ENCODE results near the gene RNF138. TPM values are rescaled to one million over a fixed set of nuclear protein-coding genes. Genes with fewer than 3 reads are reported as not detected.

Gene RNF138
- total RNA-seq, 2 donors from 2014 or later, result 14.9 to 23.7 TPM

DNA sequence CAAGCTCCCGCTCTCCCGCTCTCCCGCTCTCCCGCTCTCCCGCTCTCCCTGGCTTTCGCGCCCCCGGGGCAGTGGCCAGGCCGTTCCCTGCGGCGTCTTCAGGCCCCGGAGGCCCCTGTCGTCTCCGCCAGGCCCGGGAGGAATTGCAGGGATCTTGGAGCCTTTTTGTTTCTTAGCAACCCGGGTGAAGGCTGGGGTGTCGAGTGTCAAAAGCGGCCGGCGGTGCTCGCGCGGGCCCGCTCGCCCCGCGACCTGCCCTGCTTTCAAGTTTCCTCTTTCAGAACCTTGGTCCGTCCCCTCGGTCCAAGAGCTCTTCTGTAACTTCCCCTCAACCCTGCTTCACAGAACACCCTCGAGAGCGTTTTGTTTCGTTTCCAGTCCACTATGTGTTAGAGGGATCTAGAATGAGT is 1.4 kb downstream of the RNF138 start:
- intact Hi-C loops (cut with DNase I), result loop anchor here in 1 of 2 donors (5.0 kb wide), 1 partner anchor 261 kb away; no protein-coding TSS in a partner anchor
- peak; percentile 83 for DNase-seq (ENCODE audit: low spot score)

DNA sequence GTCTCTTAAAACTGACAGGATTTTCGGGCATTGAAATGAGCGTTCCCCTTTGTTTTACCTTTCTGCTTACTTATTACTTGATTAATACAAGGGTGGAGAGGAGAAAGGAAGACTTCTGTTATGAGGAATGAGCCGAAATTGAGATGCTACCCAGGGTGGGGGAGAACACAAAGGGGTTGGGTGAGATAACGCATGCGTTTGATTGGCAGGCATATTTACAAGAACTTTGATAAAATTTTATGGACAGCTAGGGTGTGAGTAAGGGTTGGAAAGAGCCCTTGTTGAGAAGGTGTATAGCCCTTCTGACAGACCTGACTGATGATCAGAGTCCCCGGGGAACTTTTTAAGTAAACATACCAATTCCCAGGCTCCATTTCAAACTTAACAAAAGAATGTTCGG is 1.8 kb downstream of the RNF138 start:
- intact Hi-C loops (cut with DNase I), result loop anchor here in 1 of 2 donors (5.0 kb wide), 1 partner anchor 261 kb away; no protein-coding TSS in a partner anchor
- no peak for DNase-seq (ENCODE audit: low spot score)

DNA sequence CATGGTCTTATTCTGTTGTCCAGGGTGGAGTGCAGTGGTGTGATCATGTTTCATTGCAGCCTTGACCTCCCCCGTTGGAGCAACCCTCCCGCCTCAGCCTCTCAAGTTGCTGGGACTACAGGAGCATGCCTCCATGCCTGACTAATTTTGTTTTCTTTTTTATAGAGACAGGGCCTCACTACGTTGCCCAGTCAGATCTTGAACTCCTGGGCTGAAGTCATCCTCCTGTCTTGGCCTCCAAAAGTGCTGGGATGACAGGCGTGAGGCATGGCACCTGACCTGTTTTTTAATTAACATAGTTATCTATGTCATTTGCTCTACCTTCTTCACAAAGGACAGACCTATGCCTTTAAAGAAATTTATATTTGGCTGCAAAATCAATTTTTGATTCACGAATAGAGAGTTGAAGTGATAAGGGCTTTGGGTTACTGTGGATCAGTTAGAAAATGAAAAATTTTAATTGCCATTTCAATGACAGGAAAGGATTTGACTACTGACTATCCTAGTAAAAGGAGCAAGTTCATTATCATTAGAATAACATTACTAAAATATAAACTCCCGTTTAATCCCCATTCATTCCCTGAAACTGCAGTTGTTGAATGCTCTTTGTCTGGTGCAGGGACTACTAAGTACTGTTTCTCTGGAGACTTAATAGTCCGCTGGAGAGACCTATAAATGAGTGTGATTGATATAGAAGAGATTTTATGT is 3.7 kb downstream of the RNF138 start:
- intact Hi-C loops (cut with DNase I), result no loop called here
- DNase-seq (ENCODE audit: low spot score), result no peak

DNA sequence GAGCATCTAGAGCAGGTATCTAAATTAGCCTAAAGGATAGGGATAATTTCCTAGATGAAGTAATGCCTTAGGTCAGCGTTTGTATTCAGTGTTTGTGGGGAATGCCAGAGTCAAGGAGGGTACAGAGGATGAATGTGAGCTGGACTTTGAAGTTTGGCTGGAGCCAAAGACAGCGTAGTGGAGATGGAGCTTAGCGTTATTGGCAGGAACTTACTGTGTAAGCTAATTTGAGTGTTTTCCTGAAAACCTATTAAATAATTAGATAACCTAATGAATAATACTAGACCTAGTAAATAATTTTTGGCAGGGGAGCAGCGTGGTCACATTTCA is 4.2 kb downstream of the RNF138 start:
- intact Hi-C loops (cut with DNase I), result no loop called here
- DNase-seq (ENCODE audit: low spot score), result no peak

DNA sequence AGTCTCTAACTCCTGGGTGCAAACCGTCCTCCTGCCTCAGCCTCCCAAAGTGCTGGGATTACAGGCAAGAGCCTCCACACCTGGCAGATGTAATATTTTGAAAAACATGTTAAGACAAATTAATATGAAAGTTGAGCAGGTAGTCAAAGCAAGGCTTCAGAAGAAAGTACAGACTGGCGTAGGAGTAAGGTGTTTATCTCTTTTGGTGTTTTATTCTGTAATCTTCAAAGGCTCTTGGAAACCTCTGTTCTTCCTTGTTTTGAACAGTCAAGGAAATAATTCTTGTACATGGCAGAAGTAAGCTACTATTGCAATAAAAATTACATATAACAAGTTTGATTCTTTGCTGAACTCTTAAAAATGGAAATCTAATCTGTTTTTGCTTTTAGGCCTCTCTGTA is 5.3 kb downstream of the RNF138 start:
- no peak for DNase-seq (ENCODE audit: low spot score)
- intact Hi-C loops (cut with DNase I), result no loop called here

DNA sequence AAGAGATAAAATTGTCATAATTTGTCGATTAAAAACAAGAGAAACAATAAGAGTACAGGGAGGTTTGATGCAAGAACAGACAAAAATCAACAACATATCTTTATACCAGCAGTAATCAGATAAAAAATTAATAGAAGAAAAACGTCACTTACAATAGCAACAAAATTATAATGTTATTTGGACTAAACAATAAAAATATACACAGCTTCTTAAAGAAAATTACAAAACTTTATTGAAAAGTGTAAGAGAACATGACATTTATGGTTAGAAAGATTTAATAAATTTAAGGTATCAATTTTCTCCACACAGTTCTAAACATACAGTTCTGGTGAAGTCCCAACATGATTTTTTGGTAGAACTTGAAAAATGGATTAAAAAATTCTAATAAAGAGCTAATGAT is 12.8 kb downstream of the RNF138 start:
- intact Hi-C loops (cut with DNase I), result no loop called here
- DNase-seq (ENCODE audit: low spot score), result no peak

DNA sequence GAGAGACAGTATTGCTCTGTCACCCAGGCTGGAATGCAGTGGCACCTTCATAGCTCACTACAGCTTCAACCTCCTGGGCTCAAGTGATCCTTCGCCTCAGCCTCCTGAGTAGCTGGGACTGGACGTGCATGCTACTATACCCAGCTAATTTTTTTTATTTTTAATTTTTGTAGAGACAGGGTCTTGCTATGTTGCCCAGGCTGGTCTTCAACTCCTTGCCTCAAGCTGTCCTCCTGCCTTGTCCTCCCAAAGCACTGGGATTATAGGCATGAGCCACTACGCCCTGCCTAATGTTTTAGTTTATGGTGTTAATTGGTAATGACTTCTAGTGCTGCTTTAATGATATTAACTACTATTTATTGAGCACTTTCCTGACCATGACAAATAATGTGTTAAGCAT is 18.3 kb downstream of the RNF138 start:
- intact Hi-C loops (cut with DNase I), result no loop called here
- DNase-seq (ENCODE audit: low spot score), result no peak

DNA sequence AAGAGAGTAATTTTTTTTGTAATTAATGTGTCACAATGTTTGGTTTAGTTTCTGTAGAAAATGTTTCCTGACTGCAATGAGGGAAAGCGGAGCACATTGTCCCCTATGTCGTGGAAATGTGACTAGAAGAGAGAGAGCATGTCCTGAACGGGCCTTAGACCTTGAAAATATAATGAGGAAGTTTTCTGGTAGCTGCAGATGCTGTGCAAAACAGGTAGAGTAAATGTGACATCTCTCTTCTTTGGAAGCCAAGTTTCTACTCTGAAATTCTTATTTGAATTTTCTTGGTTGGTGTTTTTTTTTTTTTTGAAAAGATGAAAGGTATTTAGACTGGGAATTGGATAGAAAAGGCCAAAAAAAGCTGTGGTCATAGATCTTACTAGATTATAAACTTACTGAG is 20.0 kb downstream of the RNF138 start:
- intact Hi-C loops (cut with DNase I), result no loop called here
- no peak for DNase-seq (ENCODE audit: low spot score)

DNA sequence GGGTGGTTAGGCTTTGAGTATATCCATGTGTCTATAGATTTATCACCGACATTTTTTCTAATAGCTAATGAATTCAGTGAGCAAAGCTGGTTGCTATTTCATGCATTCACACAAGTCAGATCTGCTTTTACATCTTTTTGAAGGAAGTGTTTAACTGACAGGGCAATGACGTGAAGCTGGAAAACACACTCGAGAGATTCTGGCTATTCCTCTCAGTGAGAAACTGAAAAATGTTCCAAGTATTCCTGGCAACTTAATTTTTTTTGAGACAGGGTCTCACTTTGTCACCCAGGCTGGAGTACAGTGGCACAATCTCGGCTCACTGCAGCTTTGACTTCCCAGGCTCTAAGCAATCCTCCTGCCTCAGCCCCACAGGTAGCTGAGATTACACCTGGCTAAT is 21.2 kb downstream of the RNF138 start:
- intact Hi-C loops (cut with DNase I), result no loop called here
- DNase-seq (ENCODE audit: low spot score), result no peak

DNA sequence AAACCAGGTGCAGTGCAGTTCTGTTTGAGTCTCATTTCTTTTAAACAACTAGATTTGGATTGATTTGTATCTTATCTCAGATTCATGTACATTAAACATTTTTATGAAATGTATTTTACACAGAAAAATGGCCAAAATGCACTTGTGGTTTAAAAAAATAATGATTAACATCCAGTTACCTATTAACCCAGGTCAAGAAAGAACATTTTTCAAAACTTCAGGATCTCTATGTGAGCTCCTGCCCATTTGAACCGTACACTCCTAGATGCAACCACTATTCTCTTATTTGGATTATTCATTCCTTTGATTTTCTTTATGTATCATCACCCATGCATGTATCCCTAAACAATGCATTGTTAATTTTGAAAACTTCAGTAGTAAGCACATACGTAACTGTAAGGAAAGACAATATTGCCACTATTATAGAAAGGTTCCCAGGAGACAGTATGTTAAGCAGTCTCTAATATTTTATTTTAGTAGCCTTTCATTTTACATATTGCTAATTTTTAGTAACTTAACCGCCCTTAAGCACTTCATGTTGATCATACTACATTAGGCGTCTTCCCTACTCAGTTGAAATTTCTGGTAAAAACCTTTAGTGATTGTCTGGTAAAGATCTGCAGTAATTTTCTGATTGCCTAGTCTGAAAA is 22.7 kb downstream of the RNF138 start:
- DNase-seq (ENCODE audit: low spot score), result no peak
- intact Hi-C loops (cut with DNase I), result no loop called here

DNA sequence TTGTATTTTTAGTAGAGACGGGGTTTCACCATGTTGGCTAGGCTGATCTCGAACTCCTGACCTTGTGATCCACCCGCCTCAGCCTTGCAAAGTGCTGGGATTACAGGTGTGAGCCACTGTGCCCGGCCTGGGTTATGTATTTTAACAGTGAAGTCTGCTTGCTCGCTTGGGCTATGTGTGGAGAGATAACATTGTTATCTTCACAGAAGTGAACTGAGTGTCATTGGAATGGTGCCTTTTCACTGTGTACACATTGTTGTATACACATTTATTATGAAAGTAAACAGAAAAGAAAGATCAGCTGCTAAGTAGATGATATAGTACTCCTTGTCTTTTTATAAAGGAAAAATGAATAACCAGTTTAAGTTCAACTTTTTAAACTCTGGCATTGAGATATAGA is 30.4 kb downstream of the RNF138 start:
- no peak for DNase-seq (ENCODE audit: low spot score)
- intact Hi-C loops (cut with DNase I), result no loop called here

DNA sequence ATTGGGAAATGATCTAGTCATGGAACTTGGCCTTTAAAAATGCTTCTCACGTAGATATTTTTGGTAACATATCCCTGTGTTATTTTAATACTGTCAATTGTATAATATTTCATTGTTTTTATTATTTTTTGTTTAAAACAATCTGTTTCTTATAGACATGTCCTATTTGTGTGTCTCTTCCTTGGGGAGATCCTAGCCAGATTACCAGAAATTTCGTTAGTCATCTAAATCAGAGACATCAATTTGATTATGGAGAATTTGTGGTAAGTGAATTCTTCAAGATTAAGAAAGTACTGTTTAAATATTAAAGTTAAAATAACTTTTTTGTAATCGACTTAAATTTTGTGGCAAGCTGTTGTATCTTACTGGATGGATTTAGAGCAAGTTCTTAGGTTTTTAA is 34.9 kb downstream of the RNF138 start:
- intact Hi-C loops (cut with DNase I), result no loop called here
- DNase-seq (ENCODE audit: low spot score), result no peak

DNA sequence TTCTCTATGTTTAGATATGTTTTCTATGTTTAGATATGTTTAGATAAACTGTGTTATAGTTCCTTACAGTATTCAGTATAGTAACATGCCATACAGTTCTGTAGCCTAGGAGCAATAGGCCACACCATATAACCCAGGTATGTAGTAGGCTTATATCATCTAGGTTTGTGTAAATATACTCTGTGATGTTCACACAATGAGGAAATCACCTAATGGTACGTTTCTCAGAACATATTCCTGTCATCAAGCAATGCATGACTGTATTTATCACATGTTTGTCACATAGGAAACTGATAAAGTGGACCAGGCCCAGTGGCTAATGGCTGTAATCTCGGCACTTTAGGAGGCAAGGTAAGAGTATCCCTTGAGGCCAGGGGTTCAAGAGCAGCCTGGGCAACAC is 44.0 kb downstream of the RNF138 start:
- no peak for DNase-seq (ENCODE audit: low spot score)
- intact Hi-C loops (cut with DNase I), result no loop called here

DNA sequence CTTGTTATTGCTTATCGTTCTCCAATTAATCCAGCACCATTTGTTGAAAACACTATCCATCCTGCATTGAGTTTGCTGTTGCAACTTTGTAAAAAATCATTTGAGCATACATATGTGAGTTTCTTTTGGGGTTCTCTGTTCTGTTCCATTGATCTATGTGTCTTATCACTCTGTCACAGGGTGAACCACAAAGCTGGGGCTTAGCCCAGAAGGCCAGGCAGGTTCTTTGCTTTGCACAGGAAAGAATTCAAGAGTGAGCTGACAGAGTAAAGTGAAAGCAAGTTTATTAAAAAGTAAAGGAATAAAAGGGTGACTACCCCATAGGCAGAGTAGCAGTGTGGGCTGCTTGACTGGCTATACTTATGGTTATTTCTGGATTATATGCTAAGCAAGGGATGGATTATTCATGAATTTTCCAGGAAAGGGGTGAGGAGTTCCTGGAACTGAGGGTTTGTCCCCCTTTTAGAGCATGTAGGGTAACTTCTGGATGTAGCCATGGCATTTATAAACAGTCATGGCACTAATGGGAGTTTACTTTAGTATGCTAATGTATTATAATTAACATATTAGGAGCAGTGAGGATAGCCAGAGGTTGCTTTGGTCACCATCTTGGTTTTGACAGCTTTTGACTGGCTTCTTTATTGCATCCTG is 46.8 kb downstream of the RNF138 start:
- DNase-seq (ENCODE audit: low spot score), result no peak
- intact Hi-C loops (cut with DNase I), result no loop called here

DNA sequence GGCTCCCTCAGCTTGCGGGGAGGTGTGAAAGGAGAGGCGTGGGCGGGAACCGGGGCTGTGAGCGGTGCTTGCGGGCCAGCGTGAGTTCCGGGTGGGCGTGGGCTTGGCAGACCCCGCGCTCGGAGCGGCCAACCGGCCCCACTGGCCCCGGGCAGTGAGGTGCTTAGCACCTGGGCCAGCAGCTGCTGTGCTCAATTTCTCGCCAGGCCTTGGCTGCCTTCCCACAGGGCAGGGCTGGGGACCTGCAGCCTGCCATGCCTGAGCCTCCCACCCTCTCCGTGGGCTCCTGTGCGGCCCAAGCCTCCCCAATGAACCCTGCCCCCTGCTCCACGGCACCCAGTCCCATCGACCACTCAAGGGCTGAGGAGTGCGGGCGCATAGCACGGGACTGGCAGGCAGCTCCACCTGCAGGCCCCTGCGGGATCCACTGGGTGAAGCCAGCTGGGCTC is 48.2 kb downstream of the RNF138 start:
- intact Hi-C loops (cut with DNase I), result no loop called here
- DNase-seq (ENCODE audit: low spot score), result no peak

DNA sequence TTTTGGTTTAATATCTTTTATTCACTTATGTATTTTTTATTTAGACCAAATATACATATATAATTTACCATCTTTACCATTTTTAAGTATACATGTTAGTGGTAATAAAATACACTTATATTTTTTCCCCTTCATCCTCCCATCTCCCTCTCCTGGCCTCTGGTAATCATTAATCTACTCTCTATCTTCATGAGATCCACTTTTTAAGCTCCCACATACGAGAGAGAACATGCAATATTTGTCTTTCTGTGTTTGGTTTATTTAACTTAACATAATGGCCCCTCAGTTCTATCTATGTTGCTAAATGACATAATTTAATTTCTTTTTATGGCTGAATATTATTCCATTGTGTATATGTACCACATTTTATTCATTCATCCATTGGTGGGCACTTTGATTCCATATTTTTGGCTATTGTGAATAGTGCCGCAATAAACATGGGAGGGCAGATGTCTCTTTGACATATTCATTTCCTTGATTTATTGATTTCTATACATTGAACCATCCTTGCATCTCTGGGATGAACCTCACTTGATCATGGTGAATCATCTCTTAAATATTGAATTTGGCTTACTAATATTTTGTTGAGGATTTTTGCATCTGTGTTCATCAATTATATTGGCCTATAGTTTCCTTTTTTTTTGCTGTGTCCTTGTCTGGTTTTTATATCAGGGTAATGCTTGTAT is 56.7 kb downstream of the RNF138 start:
- intact Hi-C loops (cut with DNase I), result no loop called here
- DNase-seq (ENCODE audit: low spot score), result no peak

DNA sequence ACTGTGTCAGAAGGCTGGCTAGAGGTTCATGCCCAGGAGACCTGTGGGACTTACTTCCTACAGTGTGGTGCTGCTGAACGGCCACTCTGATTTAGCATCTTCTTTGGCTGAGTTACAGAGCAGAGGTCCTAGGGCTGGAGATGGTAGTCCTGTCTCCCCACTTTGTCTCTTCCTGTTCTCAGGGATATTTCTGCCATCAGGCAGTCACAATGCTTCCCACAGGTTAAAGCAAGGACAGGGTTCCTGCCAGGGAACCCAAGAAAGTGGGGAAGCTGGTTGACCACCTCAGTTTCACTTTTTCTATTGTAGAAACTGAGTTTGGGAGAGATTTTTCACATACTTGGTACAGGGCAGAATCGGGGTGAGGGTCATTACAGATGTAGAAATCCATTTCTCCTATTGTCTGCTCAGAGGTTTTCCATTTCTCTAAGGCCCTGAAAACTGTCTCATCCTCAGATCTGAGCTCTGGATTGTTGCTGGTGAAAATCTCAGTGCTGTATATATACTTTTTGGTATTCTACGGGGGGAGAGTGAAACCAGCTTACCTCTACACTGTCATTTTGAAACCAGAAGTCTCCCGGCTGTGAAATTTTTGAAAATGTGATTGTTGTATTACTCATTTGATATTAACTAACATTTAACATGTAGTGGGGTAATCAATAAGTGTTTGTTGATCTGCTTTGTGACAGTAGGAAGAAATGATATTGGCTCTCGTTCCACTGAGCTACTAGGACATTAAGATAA is 61.2 kb downstream of the RNF138 start:
- intact Hi-C loops (cut with DNase I), result loop anchor here in 1 of 2 donors (10.0 kb wide), 1 partner anchor 402 kb away; no protein-coding TSS in a partner anchor
- no peak for DNase-seq (ENCODE audit: low spot score)

DNA sequence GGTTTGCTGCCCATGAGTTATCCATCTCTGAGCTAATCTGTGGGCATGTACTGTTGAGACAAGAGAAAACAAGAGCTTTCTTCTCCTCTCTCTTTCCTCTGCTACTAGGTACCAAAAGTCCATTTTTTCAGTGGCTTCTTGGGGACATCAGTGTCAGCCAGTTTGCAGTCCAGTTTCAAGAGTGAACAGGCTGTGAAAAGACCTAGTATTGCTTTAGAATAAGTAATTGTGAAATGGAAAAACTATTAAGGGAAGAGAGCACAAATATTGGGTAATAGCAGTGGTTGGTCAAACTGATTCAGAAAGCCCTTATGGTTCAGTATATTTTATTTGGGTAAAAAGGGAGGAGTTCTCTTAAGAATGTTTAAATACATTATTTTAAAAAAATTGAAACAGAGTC is 65.2 kb downstream of the RNF138 start:
- no peak for DNase-seq (ENCODE audit: low spot score)
- intact Hi-C loops (cut with DNase I), result loop anchor here (5.0 to 10.0 kb wide), 2 partner anchors 395 to 398 kb away; no protein-coding TSS in a partner anchor

DNA sequence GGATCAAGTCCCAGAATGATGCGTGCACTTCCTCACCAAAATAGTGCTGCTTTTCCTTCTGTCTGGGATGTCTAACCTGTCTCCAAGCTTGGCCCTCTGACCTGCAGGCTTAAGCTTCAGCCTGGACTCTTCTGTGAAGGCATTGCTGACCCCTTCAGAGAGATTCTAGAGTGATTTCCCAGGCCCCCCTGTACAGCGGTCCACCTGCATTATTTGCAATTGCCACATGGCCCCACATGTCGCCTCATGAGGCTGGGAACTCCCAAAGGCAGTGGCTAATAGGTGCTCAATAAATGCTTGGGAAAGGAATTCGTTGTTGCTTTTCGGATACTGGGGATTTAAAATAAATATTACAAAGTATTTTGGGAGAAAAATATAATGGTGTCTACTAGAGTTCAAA is 65.9 kb downstream of the RNF138 start:
- intact Hi-C loops (cut with DNase I), result loop anchor here (5.0 to 10.0 kb wide), 2 partner anchors 395 to 397 kb away; no protein-coding TSS in a partner anchor
- DNase-seq (ENCODE audit: low spot score), result no peak

All from posterior vena cava (tissue), 2 donors.